ENCODE measurements around the gene TMTC4. TPM values are rescaled to one million over a fixed set of nuclear protein-coding genes. Genes with fewer than 3 reads are reported as not detected.
"Not testable (repeated sequence)": the region's sequence is repeated elsewhere in the genome, so short reads cannot be mapped to it uniquely, and the experiment has no call there.

The TMTC4 gene
- total and polyA plus RNA-seq, 2 experiments from 2014 or later = 15.0 to 32.6 TPM

- no peak for TF ChIP-seq EZH2 (IDR thresholded peaks at IDR 0.05; ENCODE audit: borderline replicate concordance)
- no peak for TF ChIP-seq CTCF (IDR thresholded peaks at IDR 0.05; ENCODE audit: poor library complexity)
These were observed 93.6 kb downstream of the TMTC4 start for GRCh38 chr13:100581030-100581429.

GRCh38 chr13:100580045-100580444 lies 94.5 kb downstream of the TMTC4 start:
- Histone ChIP-seq H3K27ac (no peak overlapping the region), H4K20me1 (ENCODE audit: insufficient read depth, poor library complexity, severe bottlenecking) (no peaks in the 10 kb centered on the region), H3K4me1 (ENCODE audit: insufficient read depth) (no peaks in the 10 kb centered on the region), H3K9me3 (ENCODE audit: low read depth) (no peaks in the 10 kb centered on the region), H3K36me3 (replicated peaks; ENCODE audit: insufficient read depth, low read depth) (no peaks in the 10 kb centered on the region), H3K27me3 (no peaks in the 10 kb centered on the region), H3K4me2 (no peak overlapping the region), H3K9me2 (replicated peaks; ENCODE audit: insufficient read depth) (no peaks in the 10 kb centered on the region), H3K4me3 (no peak overlapping the region), H2AFZ (no peak overlapping the region), H3K79me2 (no peaks in the 10 kb centered on the region)
- 88% methylated on average over 12 of the region's 12 CpGs for WGBS (ENCODE audit: low lambda C conversion rate, missing lambda C conversion rate)
- DNase-seq (ENCODE audit: low spot score) = no peak
- no peak for TF ChIP-seq EZH2 (IDR thresholded peaks at IDR 0.05; ENCODE audit: borderline replicate concordance)
- TF ChIP-seq EZH2phosphoT487 (IDR thresholded peaks at IDR 0.05; ENCODE audit: low read depth, severe bottlenecking, unreplicated experiment) = no peak
- TF ChIP-seq CTCF (IDR thresholded peaks at IDR 0.05; ENCODE audit: poor library complexity) = no peak

More at GRCh38 chr13:100581030-100581429, 93.6 kb downstream of the TMTC4 start:
- Histone ChIP-seq H3K4me3 (no peak overlapping the region), H4K20me1 (ENCODE audit: insufficient read depth, poor library complexity, severe bottlenecking) (no peaks in the 10 kb centered on the region), H3K4me1 (ENCODE audit: insufficient read depth) (no peaks in the 10 kb centered on the region), H3K36me3 (replicated peaks; ENCODE audit: insufficient read depth, low read depth) (no peaks in the 10 kb centered on the region), H3K4me2 (no peak overlapping the region), H3K27me3 (no peaks in the 10 kb centered on the region), H3K9me3 (ENCODE audit: low read depth) (no peaks in the 10 kb centered on the region), H3K9me2 (replicated peaks; ENCODE audit: insufficient read depth) (no peaks in the 10 kb centered on the region), H3K27ac (no peak overlapping the region), H2AFZ (no peak overlapping the region), H3K79me2 (no peaks in the 10 kb centered on the region)
- WGBS (ENCODE audit: low lambda C conversion rate, missing lambda C conversion rate) = 97% methylated on average over 4 of the region's 4 CpGs
- no peak for DNase-seq (ENCODE audit: low spot score)

- H2AFZ ChIP-seq; DNase-seq (ENCODE audit: low spot score); H3K9me3 ChIP-seq (ENCODE audit: low read depth); H3K9me2 ChIP-seq (replicated peaks; ENCODE audit: insufficient read depth); H3K4me1 ChIP-seq (ENCODE audit: insufficient read depth); H3K27me3 ChIP-seq; H4K20me1 ChIP-seq (ENCODE audit: insufficient read depth, poor library complexity, severe bottlenecking); H3K79me2 ChIP-seq; H3K4me3 ChIP-seq; H3K27ac ChIP-seq; H3K36me3 ChIP-seq (replicated peaks; ENCODE audit: insufficient read depth, low read depth); H3K4me2 ChIP-seq: not testable (repeated sequence)
- WGBS (ENCODE audit: low lambda C conversion rate, missing lambda C conversion rate) = 92% methylated on average over 4 of the region's 4 CpGs
These were observed 97.4 kb downstream of the TMTC4 start for GRCh38 chr13:100577239-100577638.

- DNase-seq (ENCODE audit: low spot score) = peak; percentile 80
- Histone ChIP-seq H3K4me2 (no peak overlapping the region), H3K27ac (no peak overlapping the region), H3K79me2 (no peaks in the 10 kb centered on the region), H2AFZ (no peak overlapping the region), H3K4me3 (no peak overlapping the region), H3K27me3 (no peaks in the 10 kb centered on the region), H3K9me3 (ENCODE audit: low read depth) (no peaks in the 10 kb centered on the region), H4K20me1 (ENCODE audit: insufficient read depth, poor library complexity, severe bottlenecking) (no peaks in the 10 kb centered on the region), H3K36me3 (replicated peaks; ENCODE audit: insufficient read depth, low read depth) (no peaks in the 10 kb centered on the region), H3K9me2 (replicated peaks; ENCODE audit: insufficient read depth) (no peaks in the 10 kb centered on the region), H3K4me1 (ENCODE audit: insufficient read depth) (no peaks in the 10 kb centered on the region)
- TF ChIP-seq EZH2 (IDR thresholded peaks at IDR 0.05; ENCODE audit: borderline replicate concordance) (no peak), EZH2phosphoT487 (IDR thresholded peaks at IDR 0.05; ENCODE audit: low read depth, severe bottlenecking, unreplicated experiment) (no peak), CTCF (IDR thresholded peaks at IDR 0.05; ENCODE audit: poor library complexity) (peak; percentile 55)
- 46% methylated on average over 2 of the region's 2 CpGs for WGBS (ENCODE audit: low lambda C conversion rate, missing lambda C conversion rate)
These were observed 101.5 kb downstream of the TMTC4 start for GRCh38 chr13:100573121-100573520.

Measured in hepatocyte (in vitro differentiated cells).